DND-41 (cell line): Measurements from ENCODE around the gene DENND6A.

Source experiments
- CTCF ChIP-seq: IDR thresholded peaks from 2 replicates; pipeline ENCODE4 v1.5.1; 2012; ENCODE audit warnings: borderline replicate concordance, low read length, moderate library complexity, mild to moderate bottlenecking; ENCODE audit not compliant: poor library complexity, severe bottlenecking; ENCODE audit errors: extremely low read depth
- EZH2 ChIP-seq: IDR thresholded peaks from 3 replicates; pipeline ENCODE4 v1.6.1; 2012; ENCODE audit warnings: borderline replicate concordance, low read depth, mild to moderate bottlenecking, moderate library complexity, low read length, inconsistent platforms; ENCODE audit not compliant: severe bottlenecking

GRCh38 chr3:57670543-57670942 lies 22.3 kb downstream of the DENND6A start:
- TF ChIP-seq EZH2 (no peak), CTCF (no peak)
